ENCODE measurements around the gene DOCK1.

DOCK1 gene

DNA sequence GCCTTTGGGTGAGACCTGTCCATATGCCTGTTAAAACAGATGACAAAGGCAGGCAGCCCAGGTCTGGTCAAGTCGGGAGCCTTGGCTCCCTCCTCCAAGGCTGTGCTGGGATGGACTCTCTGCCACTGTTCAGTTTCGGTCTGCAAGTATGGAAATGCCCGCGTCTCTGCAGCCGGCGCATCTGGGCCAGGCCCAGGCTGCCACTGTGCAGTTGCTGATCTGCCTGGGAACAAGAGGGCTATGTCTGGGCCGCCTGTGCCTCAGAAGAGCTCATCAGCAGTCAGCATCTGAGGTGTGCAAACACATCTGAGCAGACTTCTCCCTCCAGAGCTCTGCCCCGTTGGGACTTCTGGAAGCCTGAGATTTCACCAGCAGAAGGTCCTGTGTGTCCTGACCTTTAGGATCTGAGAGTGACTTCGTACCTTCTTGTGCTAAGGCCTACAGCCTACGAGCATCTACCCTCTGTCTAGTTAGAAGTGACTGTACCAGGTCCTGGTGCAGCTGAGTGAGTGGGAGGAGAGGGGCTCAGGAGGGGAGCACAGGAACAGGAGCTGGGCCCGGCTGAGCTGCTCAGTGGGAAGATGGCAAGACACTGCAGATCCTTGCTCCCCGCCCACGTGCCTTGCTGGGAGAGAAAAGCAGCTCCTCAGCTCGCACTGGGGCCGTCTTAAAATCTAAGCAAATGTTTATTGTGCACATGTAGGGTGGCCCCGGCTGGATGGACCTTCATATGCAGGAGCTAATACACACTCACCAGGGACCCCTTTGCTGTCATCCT lies 50.9 kb downstream of the DOCK1 start:
- DNase-seq: no peak

- DNase-seq: no peak
Observed at GRCh38 chr10:126956712-126957108, 51.5 kb downstream of the DOCK1 start.

DNA sequence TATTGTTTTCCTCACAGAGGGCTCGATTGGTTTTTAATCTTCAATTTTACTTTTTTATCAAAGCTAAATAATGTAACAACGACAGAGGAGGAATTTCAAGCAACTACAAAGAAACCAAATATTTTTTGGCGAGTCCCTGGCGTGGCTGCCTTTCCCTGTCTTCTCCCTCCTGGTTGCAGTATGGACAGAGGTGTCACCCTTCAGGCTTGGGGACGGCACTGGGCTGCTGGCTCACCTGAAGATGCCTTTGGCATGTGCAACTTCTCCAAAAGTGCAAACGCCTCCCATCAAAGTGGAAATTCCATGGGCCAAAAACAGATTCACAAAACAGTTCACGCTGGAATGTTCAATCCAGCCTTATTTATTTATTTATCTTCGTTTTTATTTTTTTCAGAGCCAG lies 51.9 kb downstream of the DOCK1 start:
- no peak for DNase-seq

DNA sequence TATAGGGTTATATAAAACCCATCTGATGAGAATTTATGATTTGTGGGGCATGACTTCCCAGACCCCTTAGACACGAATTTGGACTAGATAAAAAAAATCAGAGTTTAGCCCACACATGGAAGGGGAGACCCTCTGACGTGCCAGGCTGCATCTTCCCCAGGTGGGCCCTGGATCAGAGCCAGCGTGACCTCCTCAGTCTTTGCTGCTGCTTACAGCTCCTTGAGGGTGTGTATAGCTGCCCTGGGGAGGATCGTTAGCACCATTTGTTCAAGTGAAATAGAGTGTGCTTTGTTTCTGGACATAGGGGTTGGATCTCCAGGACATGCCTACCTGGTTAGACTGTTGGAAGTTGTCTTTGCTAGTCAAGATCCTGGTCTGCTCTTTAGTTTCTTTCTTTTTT lies 54.2 kb downstream of the DOCK1 start:
- DNase-seq: no peak

GRCh38 chr10:126959906-126960685 lies 54.9 kb downstream of the DOCK1 start:
- no peak for DNase-seq

- no peak for DNase-seq
Observed at GRCh38 chr10:126963354-126963753, 58.1 kb downstream of the DOCK1 start.

DNA sequence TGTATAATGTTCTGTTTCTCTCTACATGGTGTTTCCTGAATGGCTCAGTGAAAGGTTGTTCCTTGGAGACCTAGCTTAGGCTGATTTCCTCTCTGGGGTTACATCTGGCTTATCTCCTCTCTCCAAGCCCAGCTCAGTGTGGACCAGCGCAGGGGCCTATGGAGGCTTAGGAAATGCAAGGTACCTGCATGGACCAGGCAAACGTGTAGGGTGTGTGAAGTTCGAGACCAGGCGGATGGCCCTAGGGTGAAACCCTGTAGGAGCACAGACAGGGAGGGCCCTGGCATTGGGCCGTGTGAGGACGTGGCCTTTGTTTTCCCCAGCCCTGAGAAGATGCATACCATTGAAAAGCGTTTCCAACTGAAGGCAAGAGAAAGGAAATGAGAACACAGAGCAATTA lies 59.0 kb downstream of the DOCK1 start:
- DNase-seq: no peak

GRCh38 chr10:126966938-126967337 lies 61.7 kb downstream of the DOCK1 start:
- DNase-seq: no peak

DNA sequence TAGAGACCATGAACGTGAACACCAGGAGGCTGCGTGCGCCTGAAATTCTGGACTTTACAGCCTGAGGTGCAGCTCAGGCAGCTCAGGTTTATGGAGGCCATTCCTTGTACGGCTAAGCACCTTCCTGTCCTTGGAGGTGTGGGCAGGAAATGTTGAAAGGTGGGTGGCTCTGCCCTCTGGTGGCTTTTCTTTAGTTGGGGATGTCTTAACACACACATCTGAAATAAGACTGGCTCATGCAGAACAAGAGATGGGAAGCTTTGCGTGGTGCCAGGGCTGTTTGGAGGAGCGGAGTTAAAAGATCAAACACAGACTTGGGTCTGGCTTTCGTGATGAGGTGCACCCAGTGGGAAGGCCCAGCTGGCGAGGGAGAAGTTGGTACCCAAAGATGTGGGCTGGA lies 64.1 kb downstream of the DOCK1 start:
- no peak for DNase-seq

DNA sequence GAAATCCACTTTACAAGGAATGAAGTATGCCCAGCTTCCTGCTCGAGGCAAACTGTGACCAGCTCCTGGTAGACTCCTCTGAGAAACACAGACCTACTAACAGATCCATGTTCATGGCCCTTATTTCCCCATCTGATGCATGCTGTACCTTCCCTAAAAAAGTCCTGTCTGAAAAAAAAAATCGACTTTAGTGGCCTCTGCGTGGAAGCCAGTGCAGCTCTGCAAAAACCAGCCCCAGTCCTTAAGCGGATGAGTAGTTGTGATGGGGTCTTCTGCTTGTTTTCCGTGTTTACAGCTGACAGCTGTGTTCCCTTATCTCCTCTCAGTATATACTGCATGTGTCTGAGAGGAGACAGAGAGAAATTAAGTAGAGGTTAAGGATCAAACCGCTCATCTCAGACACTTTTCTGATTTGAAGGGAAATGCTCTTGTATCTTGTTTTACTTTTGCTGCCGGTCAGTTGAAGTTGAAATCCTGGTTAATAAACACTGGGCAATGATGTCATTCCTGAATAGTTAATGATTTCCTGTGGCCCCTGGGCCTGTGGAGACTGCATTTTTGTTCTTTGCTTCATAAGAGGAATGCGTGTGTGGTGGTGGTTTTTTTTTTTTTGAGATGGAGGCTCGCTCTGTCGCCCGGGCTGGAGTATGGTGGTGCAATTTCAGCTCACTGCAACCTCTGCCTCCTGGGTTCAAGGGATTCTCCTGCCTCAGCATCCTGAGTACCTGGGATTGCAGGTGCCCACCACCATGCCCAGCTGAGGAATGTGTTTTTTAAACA lies 67.6 kb downstream of the DOCK1 start:
- DNase-seq: no peak

DNA sequence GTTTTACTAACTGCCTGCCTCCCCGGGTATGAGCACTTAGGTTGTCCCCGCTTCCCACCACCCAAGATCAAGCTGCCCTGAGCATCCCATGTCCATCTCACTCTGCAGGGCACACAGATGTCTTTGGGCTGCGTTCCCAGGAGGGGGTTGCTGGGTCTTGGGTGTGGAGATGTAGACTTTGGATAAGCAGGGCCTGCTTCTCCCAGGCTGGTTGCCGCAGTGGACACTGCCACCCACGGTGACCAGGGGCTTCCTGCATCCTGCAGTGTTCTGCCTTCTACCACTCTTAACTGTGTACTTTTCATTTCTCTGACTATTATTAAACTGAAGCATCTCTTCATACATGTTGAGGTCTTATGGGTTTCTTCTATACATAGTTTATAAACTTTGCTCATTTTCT lies 70.0 kb downstream of the DOCK1 start:
- no peak for DNase-seq

DNA sequence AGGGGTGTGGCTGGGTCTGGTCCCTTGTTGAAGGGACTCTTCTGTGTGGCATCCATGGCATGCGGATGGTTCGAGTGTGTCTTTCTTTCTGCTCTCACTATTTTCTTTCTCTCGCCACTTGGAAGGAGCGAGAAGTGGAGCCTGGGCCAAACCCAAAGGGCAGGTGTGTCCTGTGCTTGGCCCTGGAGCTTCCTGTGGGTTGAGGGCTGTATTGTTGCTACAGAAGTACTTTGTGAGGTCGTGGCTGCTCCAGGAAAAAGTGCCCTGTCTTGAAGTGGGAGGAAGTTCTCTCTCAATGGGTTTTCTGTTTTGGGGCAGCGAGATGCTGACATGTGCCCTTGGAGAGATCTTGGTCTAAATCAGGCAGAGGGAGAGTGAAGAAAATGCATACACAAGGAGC lies 72.0 kb downstream of the DOCK1 start:
- no peak for DNase-seq

DNA sequence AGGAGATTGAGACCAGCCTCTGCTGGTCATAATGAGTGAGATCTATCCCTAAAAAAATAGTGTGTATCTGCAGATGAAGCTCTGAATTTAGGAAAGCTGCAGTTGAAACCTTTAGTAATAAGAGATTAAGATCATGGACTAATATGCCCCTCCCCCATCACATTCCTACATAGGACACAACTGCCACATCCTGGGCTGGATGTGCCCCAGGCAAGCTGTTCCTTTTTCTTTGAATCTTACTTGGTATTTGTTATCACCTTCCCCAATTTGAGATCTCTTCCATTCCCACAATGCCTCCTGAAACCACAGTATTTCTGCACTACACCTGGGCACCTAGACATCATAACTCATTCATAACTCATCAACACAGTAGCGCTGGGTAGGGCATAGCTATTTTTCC lies 74.1 kb downstream of the DOCK1 start:
- no peak for DNase-seq

DNA sequence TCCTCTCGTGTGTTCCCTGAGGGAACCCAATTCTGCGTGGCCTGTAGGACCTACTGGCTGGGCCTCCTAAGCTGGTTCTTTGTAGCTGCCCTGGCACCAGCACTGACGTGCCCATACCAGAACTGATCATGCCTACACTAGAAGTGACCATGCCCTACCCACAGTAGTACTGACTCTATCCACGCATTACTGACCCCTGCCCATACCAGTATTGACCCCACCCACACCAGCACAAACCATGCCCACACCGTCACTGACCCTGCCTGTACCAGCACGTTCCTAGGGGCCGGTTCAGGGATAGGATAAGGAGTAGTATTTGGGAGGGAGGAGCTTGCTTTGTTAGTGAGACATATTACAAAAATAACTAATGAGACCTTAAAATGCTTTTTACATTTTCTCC lies 88.0 kb downstream of the DOCK1 start:
- no peak for DNase-seq

- no peak for DNase-seq
Observed at GRCh38 chr10:126997801-126998590, 92.8 kb downstream of the DOCK1 start.

DNA sequence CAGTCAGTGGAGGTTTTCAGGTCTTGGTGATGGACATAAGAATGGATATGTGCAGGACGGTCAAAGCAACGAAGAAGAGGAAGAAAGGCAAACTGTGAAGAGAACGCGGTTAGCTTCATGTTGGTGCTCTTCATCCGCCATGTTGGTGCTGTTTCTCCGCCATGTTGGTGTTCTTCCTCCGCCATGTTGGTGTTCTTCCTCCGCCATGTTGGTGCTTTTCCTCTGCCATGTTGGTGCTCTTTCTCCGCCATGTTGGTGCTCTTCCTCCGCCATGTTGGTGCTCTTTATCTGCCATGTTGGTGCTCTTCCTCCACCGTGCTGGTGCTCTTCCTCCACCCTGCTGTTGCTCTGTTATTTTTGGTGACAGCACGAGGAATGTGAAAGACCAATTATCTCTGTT lies 95.4 kb downstream of the DOCK1 start:
- no peak for DNase-seq

- no peak for DNase-seq
Observed at GRCh38 chr10:127003032-127003685, 97.9 kb downstream of the DOCK1 start.

DNA sequence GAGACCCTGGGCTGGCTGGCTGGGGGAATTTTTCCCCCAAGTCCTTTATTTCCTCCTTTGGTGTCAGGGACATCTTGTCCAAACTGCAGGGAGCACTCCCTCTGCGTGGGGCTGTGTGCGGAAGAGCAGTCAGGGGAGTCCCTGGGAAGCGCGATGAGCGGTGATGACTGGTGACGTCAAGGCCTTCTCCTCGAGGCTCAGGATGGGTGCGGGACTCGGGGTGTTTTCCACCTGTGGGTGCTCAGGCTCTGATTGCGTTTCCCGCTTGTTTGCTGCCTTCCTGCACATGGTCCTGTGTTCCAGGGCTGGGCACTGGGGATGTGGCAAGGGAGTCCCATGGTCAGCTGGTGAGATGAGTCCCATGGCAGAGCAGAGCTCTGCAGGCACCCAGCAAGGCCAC lies 101.2 kb downstream of the DOCK1 start:
- no peak for DNase-seq

- no peak for DNase-seq
Observed at GRCh38 chr10:127009366-127009765, 104.1 kb downstream of the DOCK1 start.

DNA sequence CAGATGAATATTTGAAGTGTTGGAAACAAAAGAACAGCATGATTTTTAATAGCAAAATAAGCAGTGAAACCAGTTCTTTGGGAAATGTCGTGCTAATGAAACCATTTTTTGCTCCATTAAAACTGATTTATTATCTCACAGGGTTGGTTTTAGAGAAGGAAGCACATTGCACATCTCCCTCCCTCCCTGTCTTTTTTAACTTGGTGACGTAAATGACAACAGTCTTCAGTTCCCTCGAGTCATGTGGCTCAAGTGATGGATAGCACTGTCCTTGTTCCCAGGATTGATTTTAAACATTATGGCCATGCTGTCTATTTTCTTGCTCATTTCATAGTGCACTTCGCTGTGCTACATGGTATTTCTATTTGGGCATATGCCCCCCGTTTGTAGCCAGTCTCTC lies 105.9 kb downstream of the DOCK1 start:
- DNase-seq: no peak

GRCh38 chr10:127012071-127012768 lies 107.0 kb downstream of the DOCK1 start:
- no peak for DNase-seq

- DNase-seq: no peak
Observed at GRCh38 chr10:127012769-127013152, 107.5 kb downstream of the DOCK1 start.

Data from stimulated activated CD4-positive, alpha-beta T cell treated with anti-CD3 and anti-CD28 coated beads, Interleukin-15, amount 100 ng/mL, for 24 hours (primary cell).